Activated CD8-positive, alpha-beta memory T cell treated with anti-CD3 and anti-CD28 coated beads for 48 hours (primary cell): ENCODE results near the gene SLC6A8.

Experiments
- DNase-seq, 3 experiments: peaks; one replicate each; pipeline ENCODE4 v3.0.0-alpha.2; 2020; ENCODE audit warnings: low read depth in 2 of 3, low spot score in 2 of 3

SLC6A8 gene

DNA sequence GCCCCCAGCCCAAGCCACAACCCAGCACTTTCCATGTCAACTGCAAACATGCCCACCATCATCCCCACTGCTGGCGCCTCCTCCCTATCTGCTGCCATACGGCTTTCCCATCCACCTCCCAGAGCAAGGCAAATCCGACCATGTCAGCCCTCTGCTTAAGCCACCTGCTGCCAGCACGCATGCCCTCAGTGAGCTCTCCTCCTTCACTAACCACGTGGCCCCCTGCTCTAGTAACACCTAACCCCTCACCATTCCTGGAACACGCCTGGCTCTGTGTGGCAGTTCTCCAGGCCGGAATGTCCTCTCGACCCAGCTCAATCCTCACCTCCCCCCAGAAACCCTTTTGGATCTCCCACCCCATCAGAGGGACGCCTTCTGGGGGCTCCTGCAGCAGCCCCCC, 19.1 kb downstream of the SLC6A8 start:
- DNase-seq: no peak

DNA sequence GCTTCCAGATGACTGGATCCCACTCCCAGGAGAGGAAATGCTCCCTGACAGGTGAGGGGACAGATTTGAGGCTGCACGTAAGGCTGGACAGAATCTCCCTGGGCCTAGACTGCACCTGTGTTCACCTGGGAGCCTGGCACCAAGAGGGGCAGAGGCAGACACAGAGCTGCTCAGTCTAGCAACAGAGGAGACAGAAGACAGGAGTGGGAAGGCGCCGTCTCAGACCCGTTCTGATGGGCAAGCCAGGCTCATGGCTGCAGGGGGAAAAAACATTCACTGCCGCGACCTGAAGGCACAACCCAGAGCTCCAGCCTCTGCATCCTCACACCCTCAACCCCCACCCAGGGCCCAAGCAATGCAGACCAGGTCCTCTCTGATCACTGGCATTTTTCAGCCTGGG, 19.7 kb downstream of the SLC6A8 start:
- DNase-seq: no peak

DNA sequence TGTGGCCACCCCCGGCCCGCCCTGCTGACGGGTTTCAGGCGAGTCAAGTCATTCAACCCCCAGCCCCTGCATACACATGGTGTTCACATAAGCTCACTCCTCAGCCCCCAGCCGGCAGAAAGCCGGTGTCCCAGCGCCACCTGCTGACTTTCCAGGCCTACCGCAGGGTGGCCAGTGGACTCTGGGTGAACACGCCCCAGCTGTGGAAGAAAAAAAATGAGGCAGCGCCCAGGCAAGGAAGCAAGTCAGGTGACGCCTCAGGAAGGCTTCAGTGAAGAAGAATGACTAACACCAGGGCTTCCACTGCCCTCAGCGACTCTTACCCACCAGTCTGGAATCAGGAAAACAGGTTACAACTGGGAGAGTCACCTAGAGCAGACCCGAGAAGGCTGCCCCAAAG, 20.7 kb downstream of the SLC6A8 start:
- no peak for DNase-seq

DNA sequence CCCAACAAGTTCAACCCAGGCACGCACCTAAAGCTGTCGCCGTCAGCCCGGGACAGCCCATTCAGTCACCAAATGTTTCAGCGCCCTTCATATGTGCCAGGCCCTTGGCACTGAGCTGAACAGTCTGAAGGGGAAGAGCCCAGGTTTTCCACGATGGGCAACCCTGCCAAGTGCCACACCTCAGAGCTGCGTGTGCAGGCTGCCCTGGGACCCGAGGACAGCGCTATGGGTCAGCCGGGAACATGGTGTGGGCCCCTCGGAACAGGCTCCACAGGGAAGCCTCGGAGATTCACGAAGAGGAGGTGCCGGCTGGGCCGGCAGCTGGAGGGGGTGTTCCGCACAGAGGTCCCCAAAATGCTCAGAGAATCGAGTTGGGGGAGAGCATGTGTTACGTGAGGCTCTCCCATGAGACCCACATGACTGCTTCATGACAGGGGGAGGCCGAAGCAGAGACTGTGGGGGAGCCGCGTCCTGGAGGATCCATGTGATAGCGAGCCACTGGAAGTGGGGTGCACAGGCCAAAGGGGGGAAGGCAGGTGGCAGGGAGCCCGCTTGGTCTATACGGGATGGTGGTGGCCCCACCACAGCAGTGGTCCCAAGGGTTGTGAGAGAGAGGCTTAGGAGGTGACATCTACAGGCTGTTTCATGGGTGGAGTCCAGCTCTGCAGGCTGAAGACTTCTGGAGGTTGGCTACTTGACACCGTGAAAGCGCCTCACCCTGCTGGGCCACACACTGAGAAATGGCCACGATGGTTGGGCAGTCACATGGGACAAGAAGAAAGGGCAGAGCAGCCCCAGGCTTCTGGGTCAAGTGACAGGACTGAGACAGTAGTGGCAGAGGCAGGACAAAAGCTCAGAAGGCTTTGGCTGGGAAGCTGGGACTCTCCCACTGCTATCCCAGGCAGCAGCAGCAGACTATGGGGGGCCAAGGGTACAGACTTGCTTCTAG, 22.3 kb downstream of the SLC6A8 start:
- DNase-seq: no peak

DNA sequence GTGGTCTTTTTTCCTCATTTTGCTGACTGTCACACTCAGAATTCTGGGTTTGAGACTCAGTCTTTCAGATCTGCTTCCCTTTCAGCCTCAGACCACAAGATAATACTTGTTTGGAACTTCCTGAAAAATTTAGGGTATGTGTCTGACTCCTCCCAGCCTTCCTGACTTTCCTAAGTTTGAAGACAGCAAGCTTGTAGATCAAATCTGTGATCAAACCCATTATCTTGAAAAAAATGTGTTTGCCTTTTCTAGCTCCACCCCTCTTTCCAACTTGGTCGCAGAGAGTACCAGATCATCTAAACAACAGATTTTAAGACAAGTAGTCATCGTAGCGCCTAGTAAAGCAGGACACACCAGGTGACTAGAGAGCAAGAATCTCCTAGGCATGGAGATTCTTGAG, 26.5 kb downstream of the SLC6A8 start:
- DNase-seq: no peak

DNA sequence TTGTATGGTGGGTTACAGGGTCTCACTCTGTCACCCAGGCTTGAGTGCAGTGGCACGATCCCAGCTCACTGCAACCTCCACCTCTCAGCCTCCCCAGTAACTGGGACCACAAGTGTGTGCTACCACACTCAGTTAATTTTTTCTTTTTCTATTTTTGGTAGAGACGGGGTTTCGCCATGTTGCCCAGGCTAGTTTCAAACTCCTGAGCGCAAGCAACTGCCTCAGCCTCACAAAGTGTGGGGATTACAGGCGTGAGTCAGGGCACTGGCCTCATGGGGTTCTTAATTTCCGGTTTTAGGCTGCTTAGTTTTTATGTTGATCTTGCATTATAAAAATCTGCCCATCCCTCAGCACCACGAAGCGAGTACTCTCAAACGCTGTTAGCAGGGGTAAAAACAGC, 29.7 kb downstream of the SLC6A8 start:
- DNase-seq: no peak

DNA sequence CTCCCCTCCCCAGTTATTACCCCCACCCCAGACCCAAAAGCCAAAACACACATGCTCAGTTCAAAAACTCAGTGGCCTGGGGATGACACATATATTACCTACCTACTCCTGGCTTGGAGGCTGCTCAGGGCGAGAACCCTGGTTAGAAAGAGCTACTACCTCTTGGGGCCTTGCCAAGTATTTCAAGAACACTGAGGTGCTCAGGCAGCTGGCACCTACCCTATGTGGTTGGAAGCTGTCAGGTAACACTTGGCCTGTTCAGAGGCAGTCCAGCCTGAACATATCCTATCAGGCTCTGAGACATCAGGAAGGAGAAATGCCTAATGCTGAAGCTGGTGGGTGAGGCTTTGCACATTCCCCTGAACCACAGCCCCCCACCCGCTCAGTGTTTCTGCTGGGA, 31.5 kb downstream of the SLC6A8 start:
- no peak for DNase-seq

DNA sequence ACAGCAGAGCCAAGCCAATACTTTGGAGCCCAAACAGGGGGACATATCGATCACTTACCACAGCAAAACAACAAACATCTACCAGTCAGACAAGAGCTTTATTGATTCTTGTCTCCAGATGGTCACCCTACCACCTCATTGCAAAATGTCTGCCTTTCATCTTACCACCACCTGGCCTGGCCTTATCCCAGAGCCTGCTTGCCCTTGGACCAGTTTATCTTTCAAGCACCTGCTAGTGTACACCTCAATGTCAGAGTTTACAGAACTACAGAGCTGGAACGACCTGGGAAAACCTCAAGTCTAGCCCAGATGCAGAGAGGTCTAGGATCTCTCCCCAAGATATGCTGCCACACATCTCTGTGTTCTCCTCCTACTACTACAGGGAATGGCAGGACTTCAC, 32.0 kb downstream of the SLC6A8 start:
- no peak for DNase-seq

DNA sequence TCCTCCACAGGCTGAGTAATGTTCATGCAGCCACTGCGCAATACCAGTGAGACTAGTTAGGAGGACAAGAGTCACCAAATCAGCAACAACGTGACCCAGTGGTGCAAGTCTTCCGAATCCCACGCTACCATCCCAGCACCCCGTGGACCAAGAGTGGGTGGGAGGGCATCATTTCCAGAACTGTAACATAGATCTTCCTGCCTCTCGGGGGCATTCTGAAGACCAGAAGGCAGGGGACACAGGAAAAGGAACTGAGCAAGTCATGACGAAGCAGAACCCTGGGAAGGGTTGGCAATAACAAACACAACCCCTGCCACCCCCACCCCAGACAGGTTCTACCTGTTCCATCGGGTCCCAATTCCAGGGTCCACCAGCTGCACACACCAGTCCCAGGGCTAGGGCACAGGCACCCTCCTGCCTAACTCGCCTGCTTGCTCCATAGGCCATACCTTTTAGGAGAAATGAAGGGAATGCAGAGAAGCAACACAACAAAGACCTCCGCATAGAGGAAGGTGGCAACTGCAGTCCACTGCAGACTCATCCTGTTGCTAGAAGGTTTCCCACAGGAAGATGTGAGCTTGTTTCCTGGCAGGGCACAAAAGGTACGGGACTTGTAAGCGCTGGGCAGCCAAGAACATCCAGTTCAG, 35.1 kb downstream of the SLC6A8 start:
- DNase-seq: no peak

DNA sequence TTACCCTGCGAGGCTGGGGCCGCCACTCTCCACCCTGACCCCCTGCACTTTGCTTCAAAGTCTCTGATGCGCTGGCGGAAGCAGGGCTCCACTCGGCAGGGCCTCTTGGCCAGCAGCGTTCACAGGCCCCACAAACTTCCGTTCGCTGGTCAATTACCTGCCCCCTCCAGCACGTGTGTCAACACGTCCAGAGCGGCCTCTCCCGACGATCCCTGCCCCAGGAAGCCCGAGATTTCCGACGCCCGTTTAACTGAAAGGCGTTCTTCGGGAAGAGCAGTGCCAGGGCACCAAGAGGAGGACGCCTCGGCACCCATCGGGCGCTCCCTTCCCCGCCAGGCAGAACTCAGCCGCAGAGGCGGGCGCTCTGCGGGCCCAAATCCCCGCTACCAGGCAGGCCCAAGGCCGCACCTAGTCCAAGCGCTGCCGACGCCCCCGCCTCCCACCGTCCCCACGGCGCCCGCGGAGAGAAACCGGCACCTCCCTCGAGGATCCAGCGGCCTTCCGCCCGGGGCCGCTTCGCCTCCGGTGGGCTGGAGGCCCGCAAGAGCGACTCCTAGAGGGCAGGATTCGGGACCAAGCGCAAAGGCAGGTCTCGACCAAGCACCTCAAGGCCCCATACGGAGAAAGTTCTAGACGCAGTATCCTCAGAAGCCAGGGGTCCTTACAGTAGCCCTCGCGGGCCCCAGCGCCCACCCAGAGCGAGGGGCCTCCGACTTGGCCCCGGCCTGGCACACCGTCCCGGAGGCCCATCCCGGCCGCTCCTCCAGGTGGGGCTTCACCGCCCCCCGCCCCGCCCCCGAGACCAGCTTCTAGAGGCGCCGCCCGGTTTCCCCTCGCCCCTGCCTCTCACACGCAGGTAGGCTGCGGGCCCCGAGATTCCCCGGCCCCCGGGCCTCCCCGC, 35.9 kb downstream of the SLC6A8 start:
- DNase-seq: peak in 1 of 3 experiments; percentile 25

DNA sequence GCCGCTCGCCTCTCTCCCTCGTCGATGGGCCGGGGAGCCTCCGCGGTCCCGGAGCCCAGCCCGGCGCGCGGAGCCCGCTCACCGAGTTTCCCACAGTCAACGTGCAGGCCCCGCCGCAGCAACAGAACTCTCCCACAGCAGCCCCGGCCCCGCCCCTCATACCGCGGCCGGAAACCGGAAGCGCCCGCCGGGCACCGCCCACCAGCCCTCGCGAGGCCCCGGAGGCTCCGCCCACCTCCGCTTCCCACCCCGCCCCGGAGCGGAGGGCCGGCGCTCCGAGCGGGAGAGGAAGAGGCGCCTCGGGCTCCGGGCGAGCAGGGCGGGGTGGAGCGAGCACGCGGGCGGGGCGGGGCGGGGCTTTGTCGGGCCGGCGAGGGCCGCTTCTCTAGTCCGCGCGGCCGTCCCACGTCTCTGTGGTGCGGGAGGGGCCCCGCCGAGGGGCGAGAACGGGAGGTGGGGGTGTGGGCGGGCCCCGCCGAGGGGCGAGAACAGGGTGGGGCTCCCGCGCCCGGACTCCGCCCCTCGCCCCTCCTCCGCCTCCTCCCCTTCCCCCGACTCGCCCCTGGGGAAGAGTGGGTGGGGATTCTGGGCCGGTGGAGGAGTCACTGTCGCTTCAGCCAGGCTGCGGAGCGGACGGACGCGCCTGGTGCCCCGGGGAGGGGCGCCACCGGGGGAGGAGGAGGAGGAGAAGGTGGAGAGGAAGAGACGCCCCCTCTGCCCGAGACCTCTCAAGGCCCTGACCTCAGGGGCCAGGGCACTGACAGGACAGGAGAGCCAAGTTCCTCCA, 36.7 kb downstream of the SLC6A8 start, which contains the start of the genes ABCD1 and BCAP31:
ABCD1 (plus strand) TSS at position 605 of the 787 bp plus-strand sequence. CDS start 411 bp downstream, outside the sequence.
BCAP31 (minus strand) TSS at position 136 of the 787 bp plus-strand sequence. CDS start 1,143 bp downstream, outside the sequence.
- DNase-seq: peak; percentile 56 to 79 (median 61)

DNA sequence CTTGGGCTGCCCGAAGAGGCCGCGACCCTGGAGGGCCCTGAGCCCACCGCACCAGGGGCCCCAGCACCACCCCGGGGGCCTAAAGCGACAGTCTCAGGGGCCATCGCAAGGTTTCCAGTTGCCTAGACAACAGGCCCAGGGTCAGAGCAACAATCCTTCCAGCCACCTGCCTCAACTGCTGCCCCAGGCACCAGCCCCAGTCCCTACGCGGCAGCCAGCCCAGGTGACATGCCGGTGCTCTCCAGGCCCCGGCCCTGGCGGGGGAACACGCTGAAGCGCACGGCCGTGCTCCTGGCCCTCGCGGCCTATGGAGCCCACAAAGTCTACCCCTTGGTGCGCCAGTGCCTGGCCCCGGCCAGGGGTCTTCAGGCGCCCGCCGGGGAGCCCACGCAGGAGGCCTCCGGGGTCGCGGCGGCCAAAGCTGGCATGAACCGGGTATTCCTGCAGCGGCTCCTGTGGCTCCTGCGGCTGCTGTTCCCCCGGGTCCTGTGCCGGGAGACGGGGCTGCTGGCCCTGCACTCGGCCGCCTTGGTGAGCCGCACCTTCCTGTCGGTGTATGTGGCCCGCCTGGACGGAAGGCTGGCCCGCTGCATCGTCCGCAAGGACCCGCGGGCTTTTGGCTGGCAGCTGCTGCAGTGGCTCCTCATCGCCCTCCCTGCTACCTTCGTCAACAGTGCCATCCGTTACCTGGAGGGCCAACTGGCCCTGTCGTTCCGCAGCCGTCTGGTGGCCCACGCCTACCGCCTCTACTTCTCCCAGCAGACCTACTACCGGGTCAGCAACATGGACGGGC, 37.5 kb downstream of the SLC6A8 start:
- no peak for DNase-seq

DNA sequence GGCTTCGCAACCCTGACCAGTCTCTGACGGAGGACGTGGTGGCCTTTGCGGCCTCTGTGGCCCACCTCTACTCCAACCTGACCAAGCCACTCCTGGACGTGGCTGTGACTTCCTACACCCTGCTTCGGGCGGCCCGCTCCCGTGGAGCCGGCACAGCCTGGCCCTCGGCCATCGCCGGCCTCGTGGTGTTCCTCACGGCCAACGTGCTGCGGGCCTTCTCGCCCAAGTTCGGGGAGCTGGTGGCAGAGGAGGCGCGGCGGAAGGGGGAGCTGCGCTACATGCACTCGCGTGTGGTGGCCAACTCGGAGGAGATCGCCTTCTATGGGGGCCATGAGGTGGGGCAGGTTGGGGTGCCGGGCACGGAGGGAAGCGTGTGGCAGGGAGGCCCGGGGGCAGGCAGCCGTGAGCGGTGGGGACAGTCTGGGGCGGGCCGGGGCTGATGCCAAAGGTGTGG, 38.1 kb downstream of the SLC6A8 start:
- DNase-seq: no peak

DNA sequence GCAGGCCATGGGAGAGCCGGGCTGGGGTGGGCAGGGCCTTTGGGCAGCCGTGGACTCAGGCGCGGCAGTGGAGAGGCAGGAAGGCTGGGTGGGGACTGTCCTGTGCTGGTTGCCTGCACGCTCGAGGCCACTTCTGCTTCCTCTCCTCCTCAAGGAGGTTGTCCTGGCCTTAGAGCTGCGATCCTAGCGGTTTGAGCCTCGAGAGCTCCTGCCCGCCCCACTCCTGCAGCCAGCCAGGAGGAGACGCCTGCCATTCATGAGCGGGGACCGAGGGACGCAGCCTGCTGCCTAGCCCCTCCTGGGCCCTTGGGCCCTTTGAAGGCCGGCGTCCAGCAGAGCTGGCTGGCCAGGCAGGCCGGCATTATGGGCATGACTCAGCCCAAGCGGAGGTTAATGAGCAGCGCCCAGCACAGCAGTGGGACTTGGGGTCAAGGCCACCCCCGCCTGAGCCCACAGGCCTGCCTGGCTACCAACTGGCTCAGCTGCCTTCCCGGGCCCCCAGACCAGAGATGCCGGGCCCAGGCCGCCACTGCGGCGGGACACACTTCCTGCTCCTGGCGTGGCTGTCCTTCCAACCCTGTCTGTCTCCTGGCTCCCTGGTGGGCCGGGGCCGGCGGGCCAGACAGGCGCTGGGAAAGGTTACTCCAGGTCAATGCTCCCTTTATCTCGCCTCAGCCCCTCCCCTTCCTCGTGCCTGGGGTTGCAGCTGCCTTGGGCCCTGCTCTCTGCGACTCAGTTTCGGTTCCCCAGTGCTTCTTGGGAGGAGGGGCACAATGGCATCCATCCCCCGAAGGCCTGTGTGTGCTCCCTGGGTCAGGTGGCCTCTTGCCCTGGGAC, 38.8 kb downstream of the SLC6A8 start:
- no peak for DNase-seq

DNA sequence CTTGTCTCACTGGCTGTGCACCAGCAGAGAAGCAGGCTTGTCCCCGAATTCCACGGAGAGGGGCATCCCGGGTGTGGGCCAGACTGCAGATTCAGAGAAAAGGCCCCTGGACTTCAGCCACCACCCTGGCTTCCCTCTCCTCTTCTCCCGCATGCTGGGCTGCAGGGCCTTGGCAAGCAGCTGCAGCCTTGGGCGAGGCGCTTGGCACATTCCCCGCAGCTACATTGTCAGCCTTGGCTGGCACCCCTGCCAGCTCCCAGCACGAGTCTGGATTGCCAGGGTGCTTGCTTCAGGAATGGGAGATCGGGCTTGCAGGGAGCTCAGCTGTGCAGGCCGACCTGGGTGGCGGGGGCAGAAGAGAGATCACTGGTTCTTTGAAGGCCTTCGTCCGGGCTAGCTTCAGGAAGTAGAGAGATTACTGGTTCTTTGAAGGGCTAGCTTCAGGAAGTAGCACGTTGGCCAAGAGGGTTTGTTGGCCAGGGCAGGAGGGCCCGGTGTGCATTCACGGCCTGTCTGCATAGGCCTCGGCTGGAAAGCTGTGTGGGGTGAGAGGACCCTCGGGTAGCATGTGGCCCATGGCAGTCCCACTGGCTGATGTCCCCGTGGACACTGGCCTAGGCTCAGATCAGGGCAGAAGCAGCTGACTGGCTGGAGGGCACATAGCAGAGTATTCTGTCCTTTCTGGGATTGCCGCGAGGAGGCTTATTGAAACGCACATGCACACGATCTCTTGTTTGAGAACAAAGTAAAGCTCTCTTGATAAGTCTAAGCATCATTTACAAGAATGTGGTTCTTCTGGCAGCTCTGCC, 39.6 kb downstream of the SLC6A8 start:
- DNase-seq: no peak

DNA sequence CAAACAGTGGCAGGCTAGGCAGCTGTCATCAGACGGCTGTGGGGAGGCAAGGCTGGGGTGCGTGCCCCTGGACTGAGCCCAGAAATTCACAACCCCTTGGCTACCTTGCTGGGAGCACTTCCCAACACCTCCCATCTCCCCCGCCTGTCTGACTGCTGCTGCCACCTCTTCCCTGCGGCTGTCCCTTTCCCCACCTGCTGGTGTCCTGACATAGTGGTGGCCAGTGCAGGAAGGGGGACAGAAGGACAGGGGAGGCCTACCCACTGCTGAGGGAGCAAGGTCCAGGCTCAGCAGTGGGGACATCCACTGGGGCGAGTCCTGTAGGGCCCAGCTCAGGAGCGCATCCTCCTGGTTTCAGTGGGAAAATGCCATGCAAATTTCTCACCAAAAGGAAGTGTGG, 40.4 kb downstream of the SLC6A8 start:
- DNase-seq: no peak

DNA sequence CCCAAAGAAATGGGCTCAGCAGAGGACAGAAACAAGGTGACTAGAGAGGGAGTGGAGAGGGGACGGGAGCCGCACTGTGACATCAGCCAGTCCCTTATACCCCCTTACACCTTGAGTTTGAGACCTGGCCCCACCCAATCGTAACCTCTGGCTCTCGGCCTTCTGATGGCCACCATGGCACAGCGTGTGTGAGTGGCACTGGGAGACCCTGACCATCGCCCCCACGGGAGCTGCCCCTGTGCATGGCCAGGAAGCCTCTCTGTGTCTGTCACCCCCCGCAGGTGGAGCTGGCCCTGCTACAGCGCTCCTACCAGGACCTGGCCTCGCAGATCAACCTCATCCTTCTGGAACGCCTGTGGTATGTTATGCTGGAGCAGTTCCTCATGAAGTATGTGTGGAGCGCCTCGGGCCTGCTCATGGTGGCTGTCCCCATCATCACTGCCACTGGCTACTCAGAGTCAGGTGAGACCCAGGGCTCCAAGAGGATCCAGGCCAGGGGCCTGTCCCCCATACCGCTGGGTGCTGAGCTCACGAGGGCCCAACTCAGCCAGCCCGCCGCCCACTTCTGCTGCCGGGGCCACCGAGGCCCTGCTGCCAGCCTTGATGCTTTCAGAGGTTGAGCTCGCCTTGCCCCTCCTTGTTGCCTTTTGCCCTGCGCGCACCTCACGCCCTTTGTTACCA, 41.4 kb downstream of the SLC6A8 start:
- DNase-seq: no peak
